GM20431 (cell line): ENCODE data around the gene FCSK.
"Not testable (repeated sequence)": the region's sequence is repeated elsewhere in the genome, so short reads cannot be mapped to it uniquely, and the experiment has no call there.

ENCODE experiments used
- in situ Hi-C: fragments of 300-500 bp; cut with MseI, MboI; formaldehyde crosslinking; loops from one replicate; pipeline ENCODE4 v1.15.0; 2020; ENCODE audit warnings: low sequenced_read_pairs; ENCODE audit not compliant: unreplicated experiment

The FCSK gene

GRCh38 chr16:70454222-70455034, at the start of gene FCSK:
FCSK (plus strand) TSS chr16:70454595; CDS start chr16:70463191, 8,596 bp downstream.
- in situ Hi-C loops = no loop called here

GRCh38 chr16:70406104-70406503, 48.3 kb upstream of the FCSK start:
- in situ Hi-C loops = not testable (repeated sequence)

GRCh38 chr16:70407811-70408274, 46.6 kb upstream of the FCSK start:
- in situ Hi-C loops = no loop called here

DNA sequence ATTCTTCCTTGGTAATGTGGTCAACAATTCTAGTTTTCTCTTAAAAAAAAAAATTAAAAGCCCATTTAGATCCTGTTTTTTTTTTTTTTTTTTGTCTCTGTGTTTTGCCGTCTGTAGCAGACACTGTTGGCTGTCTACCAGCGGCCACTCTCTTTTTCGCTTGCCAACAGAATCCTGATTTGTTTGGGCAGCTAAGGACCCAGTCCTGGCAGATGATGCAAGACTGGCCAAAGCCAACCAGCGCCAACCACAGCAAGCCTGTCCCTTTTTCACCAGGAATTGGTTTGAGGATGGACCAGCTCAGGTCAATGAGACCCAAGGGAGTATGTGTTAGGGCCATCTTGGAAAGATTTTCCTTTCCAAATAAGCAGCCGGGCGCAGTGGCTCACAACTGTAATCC, 43.7 kb upstream of the FCSK start:
- in situ Hi-C loops = no loop called here

- in situ Hi-C loops = no loop called here
These were observed 42.0 kb upstream of the FCSK start for GRCh38 chr16:70412385-70412784.

DNA sequence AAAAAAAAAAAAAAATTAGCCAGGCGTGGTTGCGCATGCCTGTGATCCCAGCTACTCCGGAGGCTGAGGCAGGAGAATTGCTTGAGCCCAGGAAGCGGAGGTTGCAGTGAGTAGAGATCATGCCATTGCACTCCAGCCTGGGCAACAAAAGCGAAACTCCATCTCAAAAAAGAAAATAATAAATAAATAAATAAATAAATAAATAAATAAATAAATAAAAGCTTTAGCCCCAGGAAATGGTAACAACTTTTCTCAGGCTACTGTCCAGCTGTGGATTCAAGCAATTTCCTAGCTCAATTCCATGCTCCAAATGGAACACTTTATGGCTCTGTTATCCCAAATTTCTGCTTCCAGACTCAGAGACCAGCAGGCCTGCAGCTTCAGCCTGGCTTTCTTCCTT, 40.8 kb upstream of the FCSK start:
- in situ Hi-C loops = not testable (repeated sequence)

DNA sequence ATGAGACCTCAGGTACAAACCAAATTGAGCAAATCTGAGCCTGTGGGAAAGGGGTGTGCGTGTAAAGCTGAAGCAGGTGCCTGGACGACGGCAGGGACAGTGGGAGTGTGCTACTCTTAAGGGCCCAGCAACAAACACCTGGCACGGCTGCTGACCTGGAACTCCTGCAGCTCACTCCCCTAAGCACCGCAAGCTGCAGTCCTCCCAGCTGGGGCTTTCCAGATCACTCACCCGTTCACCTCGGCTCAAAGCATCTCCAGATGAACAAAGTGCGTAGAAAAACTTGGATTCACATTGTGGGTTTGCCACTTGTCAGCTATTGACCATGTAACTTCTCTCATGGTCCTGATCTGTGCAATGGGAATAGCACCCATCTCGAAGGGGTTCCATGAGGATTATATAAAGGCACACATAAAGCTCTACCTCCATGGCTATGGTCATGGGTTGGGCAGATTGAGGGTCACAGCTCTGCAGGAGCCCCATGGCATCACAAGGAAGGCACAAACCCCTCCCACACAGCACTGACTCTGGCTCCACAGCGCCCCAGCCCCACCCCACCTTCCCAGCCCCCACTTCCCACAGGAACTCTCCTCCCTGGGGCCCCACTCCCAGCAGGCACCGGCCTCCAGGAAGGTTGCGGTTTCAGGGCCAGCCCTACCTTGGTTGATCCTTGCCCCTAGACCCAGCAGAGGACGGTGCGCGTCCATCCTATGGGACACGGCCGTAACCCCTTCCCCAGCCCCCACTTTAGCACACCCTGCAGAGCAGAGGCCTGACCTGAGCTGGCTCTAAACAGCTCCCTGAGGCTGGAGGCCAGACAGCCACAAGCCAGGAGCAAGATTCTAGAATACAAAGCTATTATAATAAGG, 37.4 kb upstream of the FCSK start:
- in situ Hi-C loops = no loop called here

GRCh38 chr16:70417661-70418060, 36.7 kb upstream of the FCSK start:
- in situ Hi-C loops = no loop called here

- in situ Hi-C loops = no loop called here
These were observed 36.0 kb upstream of the FCSK start for GRCh38 chr16:70418274-70418992.

GRCh38 chr16:70418993-70419318, 35.4 kb upstream of the FCSK start:
- in situ Hi-C loops = no loop called here

- in situ Hi-C loops = no loop called here
These were observed 34.7 kb upstream of the FCSK start for GRCh38 chr16:70419384-70420327.

GRCh38 chr16:70421014-70421413, 33.4 kb upstream of the FCSK start:
- in situ Hi-C loops = no loop called here

DNA sequence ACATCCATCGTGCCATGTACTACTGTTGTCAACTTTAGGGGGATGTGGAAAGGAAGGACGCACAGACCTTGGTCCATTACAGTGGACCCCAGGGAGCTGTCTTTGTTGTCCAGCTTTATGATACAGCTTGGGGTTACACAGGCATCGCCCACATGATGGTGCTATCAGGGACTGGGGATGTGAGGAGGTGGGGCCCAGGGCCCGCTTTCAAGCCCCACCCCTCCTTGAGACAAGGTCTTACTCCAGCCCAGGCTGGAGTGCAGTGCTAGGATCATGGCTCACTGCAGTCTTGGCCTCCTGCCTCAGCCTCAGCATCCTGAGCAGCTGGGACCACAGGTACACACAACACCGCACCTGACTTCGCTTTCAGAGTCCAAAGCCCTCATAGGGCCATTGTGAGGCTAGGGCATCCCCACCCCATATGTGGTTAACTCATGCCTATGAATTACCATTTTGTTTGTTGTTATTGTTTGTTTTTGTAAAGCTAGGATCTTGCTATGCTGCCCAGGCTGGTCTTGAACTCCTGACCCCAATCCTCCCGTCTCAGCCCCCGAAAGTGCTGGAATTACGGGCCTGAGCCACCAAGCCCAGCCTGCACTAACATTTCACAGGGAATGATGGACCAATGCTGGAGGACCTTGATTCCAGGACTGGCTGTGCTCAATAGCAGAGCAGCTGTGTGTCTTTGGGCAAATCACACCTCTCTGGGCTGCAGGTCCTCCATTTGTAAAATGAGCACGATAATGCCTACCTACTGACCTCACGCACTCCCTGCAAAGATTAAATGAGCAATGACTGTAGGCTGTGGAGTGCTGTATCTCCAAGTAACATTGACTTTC, 32.7 kb upstream of the FCSK start:
- in situ Hi-C loops = no loop called here

- in situ Hi-C loops = no loop called here
These were observed 31.9 kb upstream of the FCSK start for GRCh38 chr16:70422543-70422942.

- in situ Hi-C loops = no loop called here
These were observed 26.6 kb upstream of the FCSK start for GRCh38 chr16:70427786-70428177.

GRCh38 chr16:70428178-70428998, 26.0 kb upstream of the FCSK start:
- in situ Hi-C loops = no loop called here

DNA sequence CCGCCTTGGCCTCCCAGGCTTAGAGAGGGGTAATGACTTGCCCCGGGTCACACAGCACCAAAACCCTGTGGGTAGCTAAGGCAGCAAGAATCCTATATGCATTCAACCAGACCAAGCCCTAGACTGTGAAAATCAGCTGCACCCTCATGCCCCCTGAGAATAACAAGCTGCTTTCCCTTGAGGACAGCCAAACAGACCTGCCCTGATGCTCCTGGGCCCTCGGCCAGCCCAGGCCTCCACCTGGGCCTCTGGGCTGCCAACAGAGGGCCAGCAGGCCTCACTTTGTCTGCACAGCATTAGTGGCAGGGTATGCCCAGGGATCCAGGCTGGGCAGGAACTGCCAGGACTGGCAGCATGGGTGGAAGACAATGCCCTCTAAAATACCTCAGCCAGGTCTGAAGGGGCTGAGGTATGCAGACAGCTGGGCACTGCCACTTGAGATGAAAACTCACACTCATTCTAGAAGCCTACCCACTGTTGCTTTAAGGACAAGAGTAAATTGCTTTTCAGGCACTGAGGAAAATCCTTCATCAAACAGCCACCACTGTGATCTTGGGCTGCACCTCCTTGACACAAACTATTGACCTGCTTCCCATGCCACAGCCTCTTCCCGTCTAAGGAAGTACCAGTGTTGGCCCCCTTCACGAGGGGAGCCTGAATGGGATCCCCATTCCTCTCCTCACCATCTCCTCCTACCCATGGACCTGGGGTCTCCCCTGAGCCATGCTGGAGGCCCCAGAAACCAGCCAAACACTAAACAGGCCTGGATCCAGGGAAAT, 24.3 kb upstream of the FCSK start:
- in situ Hi-C loops = no loop called here
